Measurements from ENCODE around the gene MARK1. TPM values are rescaled to one million over a fixed set of nuclear protein-coding genes. Genes with fewer than 3 reads are reported as not detected.

MARK1 gene
- total RNA-seq, 4 donors from 2014 or later = 4.3 to 6.8 (median 5.4) TPM

- intact Hi-C loops (cut with DNase I; ENCODE audit: low total_unique reads) = no loop called here
- no peak overlapping the region for H3K27ac ChIP-seq
- no peaks in the 10 kb centered on the region for H3K9me3 ChIP-seq
- WGBS, 2 donors (ENCODE audit: low coverage in 1 of 2) = 85 to 95% methylated on average over 4 of the region's 4 CpGs
- TF ChIP-seq POLR2A (IDR thresholded peaks at IDR 0.05) (no peak), EP300 (IDR thresholded peaks at IDR 0.05; ENCODE audit: low read depth) (no peak), POLR2AphosphoS5 (IDR thresholded peaks at IDR 0.05) (no peak), CTCF (IDR thresholded peaks at IDR 0.05) (no peak)
- no peaks in the 10 kb centered on the region for H3K27me3 ChIP-seq
- DNase-seq = no peak
- no peak overlapping the region for H3K4me3 ChIP-seq
- H3K36me3 ChIP-seq = no peaks in the 10 kb centered on the region
- in situ Hi-C loops (cut with MboI; ENCODE audit: low pct_ligation_motif_present in 1 of 4, low pct_unique_long_range_greater_than_20kb in 1 of 4, low sequenced_read_pairs in 3 of 4) = no loop called here
- peaks cover 0 to 3% (median 0%) of the 10 kb centered on the region in 4 donors for H3K4me1 ChIP-seq
Measured at GRCh38 chr1:220511179-220511578, 16.8 kb upstream of the MARK1 start.

GRCh38 chr1:220511785-220512184 lies 16.2 kb upstream of the MARK1 start:
- no peak for DNase-seq

GRCh38 chr1:220513834-220514233 lies 14.1 kb upstream of the MARK1 start:
- TF ChIP-seq POLR2A (IDR thresholded peaks at IDR 0.05) = no peak
- TF ChIP-seq EP300 (IDR thresholded peaks at IDR 0.05; ENCODE audit: low read depth) = no peak
- TF ChIP-seq CTCF (IDR thresholded peaks at IDR 0.05) = no peak
- no peak for TF ChIP-seq POLR2AphosphoS5 (IDR thresholded peaks at IDR 0.05)
- DNase-seq = no peak
- WGBS, 2 donors (ENCODE audit: low coverage in 1 of 2) = 80 to 88% methylated on average over 1 to 4 of the region's 4 CpGs
- H3K36me3 ChIP-seq = no peaks in the 10 kb centered on the region
- H3K27me3 ChIP-seq = no peaks in the 10 kb centered on the region
- no peak overlapping the region for H3K27ac ChIP-seq
- H3K9me3 ChIP-seq = no peaks in the 10 kb centered on the region
- H3K4me1 ChIP-seq = peaks cover 0 to 7% (median 0%) of the 10 kb centered on the region in 4 donors
- intact Hi-C loops (cut with DNase I; ENCODE audit: low total_unique reads) = no loop called here
- no peak overlapping the region for H3K4me3 ChIP-seq
- in situ Hi-C loops (cut with MboI; ENCODE audit: low pct_ligation_motif_present in 1 of 4, low pct_unique_long_range_greater_than_20kb in 1 of 4, low sequenced_read_pairs in 3 of 4) = no loop called here

More at GRCh38 chr1:220511785-220512184, 16.2 kb upstream of the MARK1 start:
- TF ChIP-seq POLR2AphosphoS5 (IDR thresholded peaks at IDR 0.05) = no peak
- no peak for TF ChIP-seq POLR2A (IDR thresholded peaks at IDR 0.05)
- no peak for TF ChIP-seq CTCF (IDR thresholded peaks at IDR 0.05)
- no peak for TF ChIP-seq EP300 (IDR thresholded peaks at IDR 0.05; ENCODE audit: low read depth)
- Histone ChIP-seq H3K9me3 (no peaks in the 10 kb centered on the region), H3K27me3 (no peaks in the 10 kb centered on the region), H3K27ac (no peak overlapping the region), H3K4me1 (peaks cover 0 to 7% (median 0%) of the 10 kb centered on the region in 4 donors), H3K4me3 (no peak overlapping the region), H3K36me3 (no peaks in the 10 kb centered on the region)
- intact Hi-C loops (cut with DNase I; ENCODE audit: low total_unique reads) (no loop called here), in situ Hi-C loops (cut with MboI; ENCODE audit: low pct_ligation_motif_present in 1 of 4, low pct_unique_long_range_greater_than_20kb in 1 of 4, low sequenced_read_pairs in 3 of 4) (no loop called here)
- WGBS, 2 donors (ENCODE audit: low coverage in 1 of 2) = 71 to 100% methylated on average over 2 to 4 of the region's 4 CpGs

- TF ChIP-seq EP300 (IDR thresholded peaks at IDR 0.05; ENCODE audit: low read depth) = no peak
- no peak for TF ChIP-seq CTCF (IDR thresholded peaks at IDR 0.05)
- TF ChIP-seq POLR2A (IDR thresholded peaks at IDR 0.05) = no peak
- no peak for TF ChIP-seq POLR2AphosphoS5 (IDR thresholded peaks at IDR 0.05)
- Histone ChIP-seq H3K36me3 (no peaks in the 10 kb centered on the region), H3K27me3 (no peaks in the 10 kb centered on the region), H3K4me1 (peaks cover 0 to 7% (median 0%) of the 10 kb centered on the region in 4 donors), H3K9me3 (no peaks in the 10 kb centered on the region), H3K27ac (no peak overlapping the region), H3K4me3 (no peak overlapping the region)
- intact Hi-C loops (cut with DNase I; ENCODE audit: low total_unique reads) (no loop called here), in situ Hi-C loops (cut with MboI; ENCODE audit: low pct_ligation_motif_present in 1 of 4, low pct_unique_long_range_greater_than_20kb in 1 of 4, low sequenced_read_pairs in 3 of 4) (no loop called here)
- 97 to 100% methylated on average over 1 to 2 of the region's 2 CpGs for WGBS, 2 donors (ENCODE audit: low coverage in 1 of 2)
- DNase-seq = no peak
Measured at GRCh38 chr1:220514256-220514655, 13.7 kb upstream of the MARK1 start.
